H1 (cell line): ENCODE measurements around the gene CCDC40. TPM values are rescaled to one million over a fixed set of nuclear protein-coding genes. Genes with fewer than 3 reads are reported as not detected.
A peak's percentile ranks its signal among the peaks of the same experiment; 100 is the strongest.

Source experiments
- CTCF ChIA-PET: fragments of 300-600 bp; sonication (Branson Sonifier 250); formaldehyde crosslinking; loops from one replicate; lab custom pipeline; 2021; ENCODE audit not compliant: partially characterized antibody; lab: Charles Lee
- POLR2A ChIA-PET: fragments of 300-600 bp; sonication (Branson Sonifier 250); formaldehyde crosslinking; loops from one replicate; lab custom pipeline; 2021; ENCODE audit warnings: inconsistent platforms; ENCODE audit not compliant: partially characterized antibody; lab: Charles Lee
- DNase-seq, 2 experiments: peaks; one replicate each; pipeline versions ENCODE4 v3.0.0 to v3.0.0-alpha.2; 2010 to 2022; ENCODE audit warnings: low spot score in 2 of 2, low read depth in 1 of 2, mixed read lengths in 1 of 2
- FAIRE-seq: peaks from 2 replicates; lab custom pipeline; 2011; peaks lifted over from hg19 to GRCh38; lab: Jason Lieb, UNC
- H2AFZ ChIP-seq: 2 replicates; pipeline ENCODE4 v1.8.1; 2012; ENCODE audit warnings: low read length, inconsistent platforms
- H2AK5ac ChIP-seq: 2 replicates; pipeline ENCODE4 v1.6.1; 2013; ENCODE audit warnings: low read depth, low read length
- H2BK120ac ChIP-seq: replicated peaks from 2 replicates; pipeline ENCODE3; 2013; ENCODE audit warnings: low read depth, low read length, inconsistent platforms
- H2BK12ac ChIP-seq: 2 replicates; pipeline ENCODE4 v1.6.1; 2013; ENCODE audit warnings: low read depth, low read length
- H2BK15ac ChIP-seq: 2 replicates; pipeline ENCODE4 v1.6.1; 2013; ENCODE audit warnings: low read length
- H2BK20ac ChIP-seq: 2 replicates; pipeline ENCODE4 v1.6.1; 2013; ENCODE audit warnings: low read length
- H2BK5ac ChIP-seq: 2 replicates; pipeline ENCODE4 v1.6.1; 2013; ENCODE audit warnings: low read depth, low read length
- H3K14ac ChIP-seq: 2 replicates; pipeline ENCODE4 v1.6.1; 2013; ENCODE audit warnings: inconsistent platforms; ENCODE audit not compliant: insufficient read length
- H3K18ac ChIP-seq: 2 replicates; pipeline ENCODE4 v1.6.1; 2013; ENCODE audit warnings: low read length; ENCODE audit errors: extremely low read depth
- H3K23ac ChIP-seq: 2 replicates; pipeline ENCODE4 v1.6.1; 2013; ENCODE audit warnings: inconsistent platforms; ENCODE audit not compliant: insufficient read length
- H3K23me2 ChIP-seq: 2 replicates; pipeline ENCODE4 v1.6.1; 2013; ENCODE audit warnings: low read depth, low read length
- H3K27ac ChIP-seq: 2 replicates; pipeline ENCODE4 v1.6.1; 2011; ENCODE audit warnings: low read depth, low read length, inconsistent platforms
- H3K27me3 ChIP-seq, 4 experiments: replicated peaks in 1 of 4; 1 replicate in 1 of 4; 2 replicates in 3 of 4; pipeline versions ENCODE4 v1.6.1 to v1.8.1; 2011 to 2013; ENCODE audit warnings: low read length in 3 of 4, mild to moderate bottlenecking in 3 of 4, inconsistent platforms in 2 of 4, mixed read lengths in 2 of 4, moderate library complexity in 1 of 4; ENCODE audit not compliant: control insufficient read depth in 3 of 4, insufficient read depth in 3 of 4; ENCODE audit errors: extremely low read depth in 1 of 4
- H3K36me3 ChIP-seq, 4 experiments: 2 replicates each; pipeline versions ENCODE4 v1.6.1 to v1.8.1; 2011 to 2013; ENCODE audit warnings: mild to moderate bottlenecking in 4 of 4, low read length in 3 of 4, moderate library complexity in 2 of 4, control low read depth in 1 of 4, inconsistent platforms in 1 of 4; ENCODE audit not compliant: insufficient read depth in 4 of 4, control insufficient read depth in 2 of 4
- H3K4ac ChIP-seq: replicated peaks from 2 replicates; pipeline ENCODE3; 2013; ENCODE audit warnings: low read length, low read depth, mixed read lengths, inconsistent platforms; ENCODE audit not compliant: insufficient read length
- H3K4me1 ChIP-seq, 4 experiments: replicated peaks in 1 of 4; 1 replicate in 1 of 4; 2 replicates in 3 of 4; pipeline versions ENCODE4 v1.6.1 to v1.8.1; 2011 to 2013; ENCODE audit warnings: low read length in 3 of 4, inconsistent platforms in 2 of 4, mixed read lengths in 1 of 4; ENCODE audit not compliant: insufficient read depth in 4 of 4, control insufficient read depth in 3 of 4
- H3K4me2 ChIP-seq, 2 experiments: 2 replicates each; pipeline versions ENCODE4 v1.6.1 to v1.8.1; 2011 to 2013; ENCODE audit warnings: low read depth in 2 of 2, low read length in 2 of 2, control low read depth in 1 of 2, inconsistent platforms in 1 of 2, mild to moderate bottlenecking in 1 of 2; ENCODE audit not compliant: insufficient read depth in 1 of 2
- H3K4me3 ChIP-seq, 4 experiments: fragments of 200-600, 300-600 bp in 1 of 4; sonication (generic), shearing (Covaris generic), sonication (Bioruptor Twin) in 1 of 4; 2 replicates each; pipeline versions ENCODE4 v1.5.1 to v1.8.1; 2011 to 2016; ENCODE audit warnings: low read length in 4 of 4, low read depth in 3 of 4, control low read depth in 2 of 4, inconsistent platforms in 2 of 4, mild to moderate bottlenecking in 2 of 4, mixed read lengths in 1 of 4, moderate library complexity in 1 of 4; ENCODE audit not compliant: insufficient read depth in 2 of 4; ENCODE audit errors: extremely low read depth in 1 of 4
- H3K56ac ChIP-seq: replicated peaks from 2 replicates; pipeline ENCODE3; 2013; ENCODE audit warnings: low read depth, mild to moderate bottlenecking, mixed read lengths, low read length, inconsistent platforms; ENCODE audit not compliant: insufficient read length
- H3K79me1 ChIP-seq: 2 replicates; pipeline ENCODE4 v1.6.1; 2013; ENCODE audit warnings: low read depth, low read length, control low read depth
- H3K79me2 ChIP-seq, 2 experiments: 2 replicates each; pipeline versions ENCODE4 v1.6.1 to v1.8.1; 2012 to 2013; ENCODE audit warnings: low read length in 2 of 2, mild to moderate bottlenecking in 2 of 2, inconsistent platforms in 1 of 2; ENCODE audit not compliant: insufficient read depth in 2 of 2, control insufficient read depth in 1 of 2
- H3K9ac ChIP-seq, 4 experiments: replicated peaks in 1 of 4; 1 replicate in 1 of 4; 2 replicates in 3 of 4; pipeline versions ENCODE4 v1.6.1 to v1.8.1; 2011 to 2013; ENCODE audit warnings: low read depth in 3 of 4, low read length in 3 of 4, control low read depth in 2 of 4, mild to moderate bottlenecking in 2 of 4, moderate library complexity in 2 of 4, inconsistent platforms in 1 of 4; ENCODE audit errors: extremely low read depth in 1 of 4
- H3K9me3 ChIP-seq, 2 experiments: 2 replicates each; pipeline versions ENCODE4 v1.6.1 to v1.8.1; 2012 to 2013; ENCODE audit warnings: mild to moderate bottlenecking in 2 of 2, moderate library complexity in 2 of 2, control low read depth in 1 of 2, inconsistent platforms in 1 of 2, low read depth in 1 of 2, low read length in 1 of 2, mixed read lengths in 1 of 2; ENCODE audit not compliant: insufficient read depth in 2 of 2
- H4K20me1 ChIP-seq, 2 experiments: replicated peaks in 1 of 2; 2 replicates each; pipeline versions ENCODE3 to v1.8.1; 2011 to 2013; ENCODE audit warnings: inconsistent platforms in 2 of 2, low read length in 2 of 2, mild to moderate bottlenecking in 1 of 2; ENCODE audit not compliant: insufficient read depth in 2 of 2, control insufficient read depth in 1 of 2
- H4K5ac ChIP-seq: 2 replicates; pipeline ENCODE4 v1.6.1; 2013; ENCODE audit warnings: low read length, low read depth, mixed read lengths, inconsistent platforms; ENCODE audit not compliant: insufficient read length
- H4K8ac ChIP-seq: 2 replicates; pipeline ENCODE4 v1.8.0; 2013; ENCODE audit warnings: mild to moderate bottlenecking, moderate library complexity, low read length, inconsistent platforms; ENCODE audit not compliant: insufficient read depth; ENCODE audit errors: extremely low read depth
- H4K91ac ChIP-seq: replicated peaks from 2 replicates; pipeline ENCODE3; 2013; ENCODE audit warnings: low read length, mixed read lengths, inconsistent platforms; ENCODE audit not compliant: insufficient read length
- BRCA1 ChIP-seq: IDR thresholded peaks from 2 replicates; pipeline ENCODE4 v1.6.1; 2012; ENCODE audit warnings: low read depth, low read length, improper control_type of control experiment
- NRF1 ChIP-seq: IDR thresholded peaks from 2 replicates; pipeline ENCODE4 v1.6.1; 2011; ENCODE audit warnings: mild to moderate bottlenecking, low read depth, low read length, improper control_type of control experiment
- RNF2 ChIP-seq: fragments of 200-900, 300-1000 bp; sonication (generic); IDR thresholded peaks from 2 replicates; pipeline ENCODE4 v1.7.1; 2016; ENCODE audit warnings: borderline replicate concordance, low read depth, mild to moderate bottlenecking, antibody characterized with exemption, low read length; ENCODE audit not compliant: poor library complexity, severe bottlenecking; ENCODE audit errors: missing control alignments
- SP1 ChIP-seq: IDR thresholded peaks from 2 replicates; pipeline ENCODE4 v1.6.1; 2011; ENCODE audit warnings: low read depth, low read length
- WGBS, 2 experiments: shearing (Covaris generic) in 1 of 2; methylation state at CpG; one replicate each; pipeline versions ENCODE4 v1.1.6 to v1.1.7; 2013 to 2015; ENCODE audit warnings: low lambda C conversion rate in 2 of 2, mixed read lengths in 2 of 2, inconsistent platforms in 1 of 2, low coverage in 1 of 2, missing lambda C conversion rate in 1 of 2; ENCODE audit not compliant: insufficient replicate concordance in 2 of 2, insufficient coverage in 1 of 2, insufficient read length in 1 of 2; ENCODE audit errors: extremely low coverage in 1 of 2, missing lambda C conversion rate in 1 of 2; 5-methylcytosine and 5-hydroxymethylcytosine counted together
- polyA plus RNA-seq, 7 experiments: library from polyadenylated mRNA; depleted of rRNA in 3 of 7; stranded (reverse) in 5 of 7; unstranded in 2 of 7; fragments of >200 nt in 5 of 7; fragments of 200-250 nt in 2 of 7; gene quantifications; 1 replicate in 5 of 7; 2 replicates in 1 of 7; 4 replicates in 1 of 7; pipeline versions ENCODE4 v1.2.1 to v1.2.3, GENCODE V29; 2011 to 2013; ENCODE audit warnings: missing spikeins in 2 of 7, mixed read lengths in 2 of 7
- total RNA-seq: library from RNA; stranded (reverse); fragmentation: NEBNext Ultra II Directional; extraction: Animal tissue kit (Norgen Biotek cat#: 25700); gene quantifications from 2 replicates; pipeline ENCODE4 v1.2.1, GENCODE V29; 2021

CCDC40 gene
- total and polyA plus RNA-seq, 2 of the 8 experiments (the other 6 are each of a cell fraction or from before 2014, with no cell fraction given), result 4.1 to 11.5 TPM

GRCh38 chr17:80100035-80100323 lies 63.5 kb downstream of the CCDC40 start:
- 93% methylated on average over 4 of the region's 4 CpGs; no CpG with 5 or more reads in 1 of the 2 experiments for WGBS, 2 experiments
- TF ChIP-seq RNF2 (no peak), SP1 (no peak), BRCA1 (no peak), NRF1 (no peak)

More at GRCh38 chr17:80100035-80100323, 63.5 kb downstream of the CCDC40 start:
- H4K5ac ChIP-seq, result no peak overlapping the region
- H2AK5ac ChIP-seq, result no peak overlapping the region
- H3K14ac ChIP-seq, result no peak overlapping the region
- H3K4me2 ChIP-seq, result no peak overlapping the region
- peak overlapping the region; percentile 11; the same call in 1 of the 2 replicates for H2BK12ac ChIP-seq
- no peak overlapping the region for H3K56ac ChIP-seq
- H2BK5ac ChIP-seq, result no peak overlapping the region
- peaks cover 0 to 9% (median 5%) of the 10 kb centered on the region in 4 experiments; a peak in 3 of 7 replicates for H3K27me3 ChIP-seq
- no peaks in the 10 kb centered on the region for H3K79me2 ChIP-seq
- POLR2A ChIA-PET, result interaction anchor here (2.1 to 2.5 kb wide), 2 partner anchors 7 to 11 kb away, joined by 8 to 20 read pairs; no protein-coding TSS in a partner anchor
- no peak overlapping the region for H3K9ac ChIP-seq
- no peak overlapping the region for H3K4me3 ChIP-seq
- no peak overlapping the region for H3K27ac ChIP-seq
- DNase-seq (peak in 1 of 2 experiments; percentile 38), FAIRE-seq (no peak)
- H4K8ac ChIP-seq, result no peak overlapping the region
- H2BK15ac ChIP-seq, result no peak overlapping the region
- no peak overlapping the region for H2BK20ac ChIP-seq
- no peaks in the 10 kb centered on the region for H3K9me3 ChIP-seq
- no peak overlapping the region for H3K23ac ChIP-seq
- H3K23me2 ChIP-seq, result peaks cover 8% of the 10 kb centered on the region; the same call in 1 of the 2 replicates
- no peak overlapping the region for H2AFZ ChIP-seq
- no peaks in the 10 kb centered on the region; the same call in 1 of the 2 replicates for H3K79me1 ChIP-seq
- H4K91ac ChIP-seq, result no peak overlapping the region
- H3K18ac ChIP-seq, result no peak overlapping the region
- H3K4me1 ChIP-seq, result peaks cover 0 to 7% (median 1%) of the 10 kb centered on the region in 4 experiments; a peak in 4 of 7 replicates
- CTCF ChIA-PET, result interaction anchor here (1.0 to 6.8 kb wide), 4 partner anchors 12 to 25 kb away, joined by 4 to 43 read pairs (median 6); no protein-coding TSS in a partner anchor
- H3K36me3 ChIP-seq, result no peaks in the 10 kb centered on the region
- H4K20me1 ChIP-seq, result no peaks in the 10 kb centered on the region
- no peak overlapping the region for H3K4ac ChIP-seq
- H2BK120ac ChIP-seq, result no peak overlapping the region
